GM19023 (cell line): ENCODE data around the gene FBXL3.

Experiments used
- ATAC-seq: cut with Tn5 transposase; IDR thresholded peaks from one replicate; pipeline ENCODE4 v1.9.1; 2021; ENCODE audit warnings: mild to moderate bottlenecking, moderate library complexity; ENCODE audit not compliant: unreplicated experiment

Gene FBXL3, protein sequence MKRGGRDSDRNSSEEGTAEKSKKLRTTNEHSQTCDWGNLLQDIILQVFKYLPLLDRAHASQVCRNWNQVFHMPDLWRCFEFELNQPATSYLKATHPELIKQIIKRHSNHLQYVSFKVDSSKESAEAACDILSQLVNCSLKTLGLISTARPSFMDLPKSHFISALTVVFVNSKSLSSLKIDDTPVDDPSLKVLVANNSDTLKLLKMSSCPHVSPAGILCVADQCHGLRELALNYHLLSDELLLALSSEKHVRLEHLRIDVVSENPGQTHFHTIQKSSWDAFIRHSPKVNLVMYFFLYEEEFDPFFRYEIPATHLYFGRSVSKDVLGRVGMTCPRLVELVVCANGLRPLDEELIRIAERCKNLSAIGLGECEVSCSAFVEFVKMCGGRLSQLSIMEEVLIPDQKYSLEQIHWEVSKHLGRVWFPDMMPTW

DNA sequence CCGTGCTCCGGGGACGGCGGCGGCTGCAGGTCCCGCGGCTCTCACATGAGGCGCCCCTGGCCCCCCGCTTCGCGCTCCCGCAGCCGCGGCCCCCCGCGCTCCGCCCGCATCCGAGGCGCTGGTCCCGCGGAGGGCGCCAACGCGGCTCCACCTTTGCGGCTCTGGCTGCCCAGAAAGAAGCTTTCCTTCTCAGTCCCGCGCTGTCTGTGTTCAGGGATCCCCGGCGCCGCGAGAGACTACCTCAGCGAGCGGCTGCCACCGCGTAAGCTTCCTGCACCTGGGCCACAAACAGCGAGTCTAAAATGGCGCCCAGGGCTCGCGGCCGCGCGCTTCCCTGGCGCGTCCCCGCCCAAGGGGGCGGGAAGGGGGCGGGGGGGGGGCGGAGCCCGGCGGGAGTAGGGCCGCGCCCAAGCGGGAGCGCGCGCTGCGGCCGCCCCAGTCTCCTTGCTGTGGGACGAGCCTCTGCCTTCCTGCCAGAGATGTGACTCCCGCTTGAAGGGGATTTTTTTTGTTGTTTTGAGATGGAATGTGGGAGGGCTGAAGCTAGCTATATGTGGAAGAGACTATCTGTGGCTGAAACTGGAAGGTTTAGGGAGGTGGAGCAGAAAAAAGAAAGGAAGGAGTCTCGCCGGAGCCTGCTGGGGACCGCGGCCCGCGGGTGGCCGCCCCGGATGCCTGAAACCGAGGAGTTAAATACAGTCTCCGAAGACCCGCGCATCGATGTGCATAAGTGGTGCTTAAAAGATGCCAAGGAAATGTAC, at the start of gene FBXL3:
Gene FBXL3 (minus strand): TSS at position 299 of the 761 bp plus-strand sequence. CDS start 5,299 bp downstream, outside the sequence.
- peak; percentile 61 for ATAC-seq

DNA sequence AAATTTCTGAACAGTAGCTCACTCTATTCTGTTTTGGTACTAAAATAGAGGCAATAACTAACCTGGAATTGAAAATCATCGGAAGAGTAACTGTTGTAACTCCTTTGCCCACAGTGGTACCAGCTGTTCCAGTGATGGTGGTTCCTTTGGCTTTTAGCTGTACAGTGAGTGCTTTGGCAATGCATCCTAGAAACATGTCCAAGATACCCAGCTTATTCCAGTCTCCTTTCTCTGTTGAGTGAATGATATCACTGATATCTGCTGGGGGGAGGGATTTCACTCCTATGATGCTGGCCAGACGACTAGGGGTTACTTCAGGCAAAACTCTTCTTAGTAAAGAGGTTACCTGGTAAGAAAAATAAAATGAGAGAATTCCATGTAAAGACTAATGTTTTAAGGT, 40.6 kb upstream of the FBXL3 start:
- ATAC-seq = no peak

DNA sequence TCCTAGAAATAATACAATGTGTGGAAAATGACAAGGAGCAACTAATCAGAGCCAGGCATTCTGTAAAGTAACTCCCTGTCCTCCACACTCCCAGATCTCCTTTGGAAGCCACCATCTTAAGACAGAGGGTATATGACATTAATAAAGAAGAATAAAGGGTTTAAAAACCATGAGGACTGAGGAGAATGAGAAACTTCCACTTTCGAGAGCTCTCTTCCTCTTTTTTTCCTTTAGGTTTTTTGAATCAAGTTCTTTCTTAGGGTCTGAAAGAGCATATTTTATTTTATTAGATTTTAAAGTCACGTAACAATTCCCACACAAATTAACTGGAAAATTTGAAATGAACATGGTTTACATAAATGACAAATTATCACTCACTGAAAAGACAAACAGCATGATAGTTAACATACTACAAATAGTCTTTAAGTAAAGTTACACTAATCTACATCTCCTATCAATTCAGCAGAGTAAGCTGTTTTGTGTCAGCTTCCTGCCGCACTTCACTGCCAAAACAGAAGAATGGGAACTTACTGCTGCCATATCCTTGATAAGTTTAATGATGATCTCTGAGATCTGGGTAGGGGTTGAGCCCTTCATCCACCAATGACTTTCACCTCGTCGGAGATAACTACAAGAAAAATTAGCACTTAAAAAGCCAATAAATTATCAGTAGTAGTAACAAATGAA, 38.6 kb upstream of the FBXL3 start:
- no peak for ATAC-seq

DNA sequence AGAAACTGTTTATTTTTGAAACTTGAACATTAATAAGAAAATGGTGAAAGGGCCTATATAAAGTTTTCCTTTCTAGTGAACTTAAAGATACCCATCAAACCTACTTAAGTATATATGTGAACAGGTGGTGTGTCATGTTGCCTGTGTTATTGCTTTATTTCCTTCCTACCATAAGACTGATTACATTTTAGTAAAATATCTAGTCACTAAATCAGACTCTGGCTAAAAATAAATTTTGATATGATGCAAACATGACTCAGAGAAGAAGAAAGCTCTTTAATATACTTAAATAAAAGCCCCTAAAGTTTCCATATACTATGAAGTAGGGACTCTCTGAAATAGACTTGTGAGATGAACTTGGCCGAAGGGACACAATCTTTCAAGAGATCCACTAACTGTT, 35.1 kb upstream of the FBXL3 start:
- ATAC-seq = no peak

DNA sequence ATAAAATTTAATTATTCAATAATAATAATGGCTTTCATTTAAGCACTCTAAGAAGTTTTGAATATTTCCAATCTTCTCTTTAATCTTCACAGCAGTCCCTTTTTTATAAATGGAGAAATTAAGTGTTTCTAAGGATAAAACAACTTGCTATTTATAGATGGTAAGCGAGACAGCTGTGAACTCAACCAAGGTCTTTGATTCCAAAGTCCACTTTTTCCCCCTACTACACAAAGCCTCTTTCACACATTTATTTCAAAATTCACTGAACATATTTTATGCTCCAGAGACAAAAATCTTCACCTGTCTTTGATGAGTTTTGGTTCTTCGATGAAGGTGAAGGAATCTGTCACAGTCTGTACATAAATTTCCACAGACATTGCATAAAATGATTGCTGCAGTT, 34.4 kb upstream of the FBXL3 start:
- ATAC-seq = no peak

DNA sequence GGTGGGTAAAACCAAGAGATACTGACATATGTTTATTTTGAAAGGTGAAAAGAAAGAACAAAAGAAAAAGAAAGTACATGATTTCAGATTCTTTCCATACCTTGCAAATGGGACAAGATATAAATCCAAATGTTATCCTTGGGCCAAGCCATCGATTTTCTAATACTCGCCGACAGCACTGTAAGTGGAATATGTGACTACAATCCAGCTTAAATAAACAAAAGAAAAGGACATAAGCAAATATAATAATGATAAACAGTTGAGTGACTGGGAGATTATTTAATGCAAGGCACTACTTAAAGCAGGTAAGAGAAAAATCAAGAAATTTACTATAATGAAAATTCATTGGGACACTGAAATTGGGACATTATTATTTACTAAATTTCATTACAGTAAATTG, 29.9 kb upstream of the FBXL3 start:
- no peak for ATAC-seq

DNA sequence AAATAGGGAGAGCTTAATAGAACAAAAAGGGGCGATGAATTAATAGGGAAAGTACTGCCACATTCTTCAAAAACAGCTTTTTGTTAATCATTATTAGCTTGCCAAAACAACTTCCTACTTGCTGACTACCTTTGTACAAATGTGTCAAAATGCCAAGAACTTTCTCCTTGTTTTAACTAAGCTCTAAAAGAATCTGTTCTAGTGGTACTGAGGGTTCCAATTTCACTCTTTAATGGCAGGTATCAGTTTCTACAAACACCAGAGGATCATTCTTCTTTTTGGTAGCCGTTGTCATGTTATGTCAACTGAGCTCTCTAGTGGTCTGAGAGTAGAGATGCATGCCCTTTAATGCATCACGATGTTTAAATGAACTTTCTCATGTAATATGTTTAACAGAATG, 29.4 kb upstream of the FBXL3 start:
- no peak for ATAC-seq

DNA sequence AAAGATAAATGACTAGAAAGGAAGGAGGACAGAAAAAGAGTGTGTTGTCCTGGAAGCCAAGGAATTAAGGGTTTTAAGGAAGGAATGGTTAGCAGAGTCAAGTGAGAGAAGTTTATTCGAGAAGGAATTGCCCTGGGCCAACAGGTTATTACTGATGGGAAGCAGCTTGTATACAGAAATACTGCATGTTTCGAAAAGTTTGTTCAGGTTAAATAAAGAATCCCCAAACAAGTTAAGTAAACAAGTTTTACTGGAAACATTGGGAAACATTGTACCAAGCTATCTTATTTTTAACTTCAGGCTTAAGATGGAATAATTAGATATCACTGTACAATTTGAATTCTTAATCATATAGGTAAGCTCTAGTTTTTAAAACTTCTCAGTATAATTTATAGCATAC, 28.2 kb upstream of the FBXL3 start:
- no peak for ATAC-seq

DNA sequence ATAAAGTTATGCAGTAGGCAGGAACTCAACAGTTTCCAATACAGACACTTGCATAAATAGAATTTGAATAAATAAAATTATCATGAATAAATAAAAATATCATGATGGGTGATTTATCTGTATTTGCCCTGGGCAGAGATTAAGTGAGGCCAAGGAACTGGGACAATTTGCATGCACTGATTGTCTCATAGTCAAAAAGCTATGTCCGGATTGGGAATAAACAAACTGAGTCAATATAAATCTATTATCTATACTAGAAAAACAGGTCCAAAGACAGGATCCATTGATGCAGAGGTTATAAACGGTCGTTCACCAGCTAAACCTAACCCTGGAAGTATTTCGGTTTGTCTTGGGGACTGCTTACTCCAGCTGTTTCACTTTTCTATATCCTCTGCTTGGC, 26.2 kb upstream of the FBXL3 start:
- no peak for ATAC-seq

DNA sequence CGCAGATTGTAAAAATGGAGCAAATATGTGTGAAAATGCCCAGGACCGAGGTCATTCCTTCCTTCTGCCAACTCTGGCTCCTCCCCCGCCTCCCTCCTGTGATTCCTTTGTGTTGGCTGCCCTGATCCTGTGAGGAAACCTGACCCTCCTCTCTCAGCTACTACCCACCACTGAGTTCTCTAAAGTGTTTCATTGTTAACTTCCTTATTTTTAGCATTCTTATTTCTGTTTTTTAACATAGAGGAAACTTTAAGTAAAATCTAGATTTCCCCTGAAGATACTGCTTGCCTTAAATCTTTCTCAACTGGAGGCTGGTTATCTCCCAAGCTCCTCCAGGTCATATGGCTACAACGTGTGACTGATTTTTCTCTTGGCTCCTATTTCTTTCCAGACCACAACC, 21.7 kb upstream of the FBXL3 start:
- ATAC-seq = no peak

DNA sequence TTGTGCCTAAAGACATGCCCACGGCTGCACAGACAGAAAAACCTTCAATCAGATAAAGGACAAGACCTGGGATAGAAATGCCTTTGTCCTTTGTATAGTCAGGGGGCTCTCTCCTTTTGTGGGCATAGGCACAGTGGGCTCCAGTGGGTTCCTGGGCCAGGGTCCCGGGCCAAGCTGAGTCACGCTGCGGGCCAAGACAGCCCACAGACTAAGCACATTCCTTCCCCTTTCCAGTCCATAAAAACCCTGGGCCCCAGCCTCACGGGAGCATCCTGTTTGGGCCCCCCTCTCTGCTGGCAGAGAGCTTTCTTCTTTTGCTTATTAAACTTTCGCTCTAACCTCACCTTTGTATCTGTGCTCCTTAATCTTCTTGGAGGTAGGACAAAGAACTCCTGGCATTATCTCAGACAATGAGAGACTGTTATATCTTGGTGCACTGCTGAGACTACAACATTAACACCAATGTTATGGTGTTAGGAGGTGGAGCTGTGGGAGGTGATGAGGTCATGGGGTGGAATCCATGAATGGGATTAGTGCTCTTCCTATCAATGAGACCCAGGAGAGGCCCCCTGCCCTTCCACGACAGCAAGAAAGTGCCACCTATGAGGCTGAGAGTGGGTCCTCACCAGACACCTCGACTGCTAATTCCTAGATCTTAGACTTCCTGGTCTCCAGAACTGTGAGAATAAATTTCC, 20.8 kb upstream of the FBXL3 start:
- no peak for ATAC-seq

DNA sequence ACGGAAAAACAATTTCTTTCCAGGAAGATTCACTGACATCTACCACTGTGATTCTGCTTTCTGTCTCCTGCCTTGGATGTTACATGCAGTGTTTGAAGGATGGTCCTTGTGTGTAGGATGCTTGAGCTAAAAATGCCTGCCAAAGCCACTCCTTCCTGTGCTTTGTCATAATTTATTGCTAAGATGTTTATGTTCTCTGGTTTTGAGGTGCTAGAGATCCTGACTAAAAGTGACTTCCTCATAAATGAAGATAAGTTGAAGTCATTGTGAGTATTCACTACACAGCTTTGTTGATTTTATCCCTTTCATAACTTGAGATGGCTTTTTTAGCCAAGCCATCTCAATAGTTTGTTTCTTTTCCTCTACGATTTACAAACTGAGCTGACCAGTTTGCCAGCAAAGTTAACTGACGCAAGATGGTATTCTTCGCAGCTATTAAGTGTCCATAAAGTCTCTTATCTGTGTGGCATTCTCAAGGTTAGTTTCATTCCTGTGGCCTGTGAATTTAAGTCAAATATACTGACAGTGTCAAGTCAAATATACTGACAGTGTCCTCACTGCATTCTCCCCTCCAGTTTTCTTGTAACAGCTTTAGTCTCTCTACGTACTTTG, 15.7 kb upstream of the FBXL3 start:
- no peak for ATAC-seq

DNA sequence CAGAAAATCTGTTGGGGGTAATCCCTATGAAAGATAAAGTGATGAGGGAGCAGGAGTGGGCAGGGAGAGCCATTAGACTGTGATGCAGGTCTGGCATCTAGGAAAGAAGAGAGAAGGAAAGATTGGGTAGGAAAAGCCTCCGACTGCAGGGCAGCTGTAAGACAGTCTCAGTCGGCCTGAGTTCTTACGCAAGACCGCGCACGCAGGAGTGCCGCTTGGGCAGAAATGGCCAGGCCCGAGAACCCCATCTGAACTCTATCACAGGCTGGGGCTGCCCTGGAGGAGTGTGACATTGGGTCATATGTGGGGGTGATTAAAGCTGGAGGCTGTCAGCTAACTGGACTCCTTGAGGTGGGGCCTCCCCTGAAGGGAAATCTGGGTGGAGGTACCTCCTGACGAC, 13.9 kb upstream of the FBXL3 start:
- ATAC-seq = no peak

DNA sequence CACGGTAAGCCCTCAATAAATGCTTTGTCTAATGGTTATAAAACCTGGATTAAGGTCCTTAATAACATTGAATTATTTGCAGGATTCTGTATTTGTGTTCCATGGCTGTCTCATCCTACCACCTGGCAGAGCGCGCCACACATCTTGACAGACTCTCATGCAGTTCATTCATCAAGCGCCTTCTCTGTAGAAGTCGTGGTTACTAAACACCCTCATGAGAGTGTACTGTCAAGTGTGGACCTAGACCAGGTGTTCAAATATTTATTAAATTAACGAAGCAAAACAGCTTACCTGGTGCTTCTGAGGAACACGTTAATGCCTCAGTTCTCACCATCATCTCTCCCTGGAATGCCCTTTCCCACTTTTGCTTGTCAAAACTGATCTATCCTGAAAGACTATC, 13.1 kb upstream of the FBXL3 start:
- no peak for ATAC-seq

DNA sequence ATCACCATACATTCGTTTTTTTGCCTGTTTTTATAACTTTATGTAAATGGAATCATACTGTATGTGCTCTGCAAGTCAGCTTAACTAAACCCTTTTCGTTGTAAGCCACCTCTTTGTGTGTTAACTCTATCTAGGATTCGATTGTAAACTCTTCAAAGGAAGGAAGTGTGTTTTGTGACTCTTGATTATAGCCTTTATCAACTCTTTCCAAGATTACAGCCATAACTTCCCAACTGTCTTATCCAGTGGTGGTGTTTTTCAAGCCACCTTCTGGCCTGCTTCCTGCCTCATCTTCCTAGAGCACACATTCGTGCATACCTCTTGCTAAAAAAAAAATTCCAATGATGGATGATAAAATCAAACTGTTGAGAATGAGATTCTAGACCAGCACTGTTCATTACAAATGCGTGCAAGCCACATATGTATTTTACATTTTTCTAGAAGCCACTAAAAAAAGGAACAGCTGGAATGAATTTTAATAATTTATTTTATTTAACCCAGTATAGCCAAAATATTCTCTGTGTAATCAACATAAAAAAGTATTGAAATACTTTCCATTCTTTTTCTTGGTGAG, 12.0 kb upstream of the FBXL3 start:
- ATAC-seq = no peak

DNA sequence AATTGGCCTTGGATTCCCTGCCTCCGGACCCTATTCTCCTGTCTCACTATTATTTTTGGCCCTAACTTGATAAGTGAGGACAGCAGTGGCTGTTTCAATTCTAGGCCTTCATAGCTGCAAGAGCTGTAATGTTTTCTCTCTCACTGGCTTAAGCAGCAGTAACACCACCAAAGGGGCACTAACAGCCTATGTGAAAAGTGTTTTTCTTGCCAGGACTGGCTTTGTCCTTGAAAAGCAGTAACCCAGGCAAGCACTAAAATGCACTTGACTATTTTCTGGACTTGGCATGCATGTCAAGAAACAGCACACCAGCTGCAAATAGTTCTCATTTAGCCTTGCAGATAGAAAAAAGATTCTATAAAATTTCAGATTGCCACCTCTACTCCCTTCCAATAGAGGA, 9.3 kb upstream of the FBXL3 start:
- no peak for ATAC-seq

DNA sequence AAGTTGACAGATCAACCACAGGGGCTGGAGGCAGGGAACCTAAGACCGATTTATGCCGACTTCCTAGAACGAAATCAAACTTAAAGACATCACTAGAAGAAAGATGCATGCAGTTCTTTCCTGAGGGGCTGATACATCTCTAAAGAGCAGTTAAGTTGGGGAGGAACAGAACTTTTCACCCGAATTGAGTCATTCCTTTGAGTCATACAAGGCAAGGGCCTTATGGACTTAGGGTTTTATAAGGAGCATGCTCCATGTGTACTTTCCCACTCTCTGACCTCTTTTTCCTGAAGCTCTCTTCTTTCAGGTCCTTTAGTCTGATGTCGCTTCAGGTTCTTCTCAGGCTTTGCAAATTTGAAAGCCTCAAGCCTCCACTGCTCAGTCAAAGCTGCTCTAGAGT, 7.9 kb upstream of the FBXL3 start:
- ATAC-seq = no peak

DNA sequence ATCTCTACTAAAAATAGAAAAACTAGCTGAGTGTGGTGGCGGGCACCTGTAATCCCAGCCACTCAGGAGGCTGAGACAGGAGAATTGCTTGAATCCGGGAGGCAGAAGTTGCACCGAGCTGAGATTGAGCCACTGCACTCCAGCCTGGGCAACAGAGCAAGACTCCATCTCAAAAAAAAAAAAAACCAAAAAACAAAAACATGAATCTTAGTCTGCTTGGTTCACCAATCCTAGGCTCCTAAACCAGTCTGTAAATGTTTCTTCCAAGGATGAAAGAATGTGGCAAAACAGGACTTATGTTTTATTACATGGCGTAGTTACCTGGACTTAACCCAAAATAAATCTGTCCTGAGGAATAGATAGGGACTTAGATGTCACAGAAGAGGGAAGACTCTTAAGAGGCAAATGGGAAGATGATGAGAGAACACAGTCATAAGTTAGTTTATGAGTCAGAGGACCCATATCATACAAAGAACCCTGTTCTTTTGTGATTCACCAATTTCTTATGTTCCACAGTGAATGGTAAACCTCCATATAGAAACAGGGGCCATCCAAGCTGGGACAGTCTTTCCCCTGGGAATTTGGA, 6.9 kb upstream of the FBXL3 start:
- no peak for ATAC-seq

DNA sequence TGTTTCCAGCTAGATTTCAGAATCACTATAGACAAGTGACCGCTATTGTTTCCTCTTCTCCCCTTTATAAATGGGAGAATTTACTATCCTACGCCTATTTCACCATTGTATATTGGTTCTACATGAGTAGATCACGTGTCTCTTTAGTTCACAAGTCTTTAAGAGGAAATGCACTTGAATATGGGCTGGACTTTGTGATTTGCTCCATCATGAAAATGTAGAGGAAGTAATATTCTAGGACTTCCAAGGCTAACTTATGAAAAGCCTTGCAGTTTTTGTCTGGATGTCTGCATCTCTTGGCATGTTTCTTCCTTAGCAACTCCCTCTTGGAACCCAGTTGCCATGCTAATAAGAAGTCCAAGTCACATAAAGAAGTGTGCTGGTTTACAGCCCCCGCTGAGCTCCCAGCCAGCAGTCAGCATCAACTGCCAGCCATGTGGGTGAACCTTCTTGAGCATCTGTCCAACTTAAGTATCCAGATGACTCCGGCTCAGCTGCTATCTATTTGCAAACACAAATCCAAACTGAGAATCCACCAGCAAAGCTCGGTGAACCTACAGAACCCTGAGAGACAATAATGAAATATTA, 4.8 kb upstream of the FBXL3 start:
- no peak for ATAC-seq

DNA sequence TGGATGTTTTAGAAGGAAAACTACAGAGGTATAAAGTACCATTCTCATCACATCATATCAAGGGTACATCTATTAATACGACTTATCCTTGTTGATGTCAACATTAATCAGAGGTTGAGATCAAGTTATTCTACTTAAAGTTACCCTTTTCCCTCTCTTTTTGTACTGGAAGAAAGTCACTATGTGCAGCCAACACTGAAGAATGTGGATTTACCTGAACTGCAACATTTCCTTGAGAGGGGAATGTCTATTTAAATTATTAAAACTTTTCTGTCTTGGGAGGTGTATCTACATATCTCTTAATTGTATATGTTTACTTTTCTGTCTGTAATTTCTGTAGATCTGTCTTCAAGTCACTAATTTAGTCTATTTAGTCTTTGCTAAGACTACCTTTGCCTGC, 2.5 kb upstream of the FBXL3 start:
- ATAC-seq = no peak
